BLaER1 treated with 17β-estradiol and CSF1 and Interleukin-3, amounts not matched to agents 10 nM and 100 nM (cell line): ENCODE data around the gene SGCE.

ENCODE experiments used
- H3K27ac ChIP-seq, 11 experiments: shearing (Covaris generic); formaldehyde crosslinking; 2 replicates each; pipeline ENCODE4 v1.8.1; 2022
- H3K27me3 ChIP-seq, 11 experiments: shearing (Covaris generic); formaldehyde crosslinking; 2 replicates each; pipeline ENCODE4 v1.8.1; 2022
- H3K36me3 ChIP-seq, 11 experiments: shearing (Covaris generic); formaldehyde crosslinking; 2 replicates each; pipeline ENCODE4 v1.8.1; 2022
- H3K4me1 ChIP-seq, 10 experiments: shearing (Covaris generic); formaldehyde crosslinking; 2 replicates each; pipeline ENCODE4 v1.8.1; 2022
- H3K4me2 ChIP-seq, 11 experiments: shearing (Covaris generic); formaldehyde crosslinking; 2 replicates each; pipeline ENCODE4 v1.8.1; 2022
- H3K4me3 ChIP-seq, 10 experiments: shearing (Covaris generic); formaldehyde crosslinking; 2 replicates each; pipeline ENCODE4 v1.8.1; 2022
- H3K9ac ChIP-seq, 11 experiments: shearing (Covaris generic); formaldehyde crosslinking; 2 replicates each; pipeline ENCODE4 v1.8.1; 2022
- H3K9me3 ChIP-seq, 11 experiments: shearing (Covaris generic); formaldehyde crosslinking; replicated peaks in 1 of 11; 2 replicates each; pipeline ENCODE4 v1.8.1; 2022
- H4K20me1 ChIP-seq, 11 experiments: shearing (Covaris generic); formaldehyde crosslinking; 2 replicates each; pipeline ENCODE4 v1.8.1; 2022
- Cebpa-rat ChIP-seq, 11 experiments: shearing (Covaris generic); IDR thresholded peaks; 2 replicates each; pipeline ENCODE4 v1.8.1; 2022

The SGCE gene

DNA sequence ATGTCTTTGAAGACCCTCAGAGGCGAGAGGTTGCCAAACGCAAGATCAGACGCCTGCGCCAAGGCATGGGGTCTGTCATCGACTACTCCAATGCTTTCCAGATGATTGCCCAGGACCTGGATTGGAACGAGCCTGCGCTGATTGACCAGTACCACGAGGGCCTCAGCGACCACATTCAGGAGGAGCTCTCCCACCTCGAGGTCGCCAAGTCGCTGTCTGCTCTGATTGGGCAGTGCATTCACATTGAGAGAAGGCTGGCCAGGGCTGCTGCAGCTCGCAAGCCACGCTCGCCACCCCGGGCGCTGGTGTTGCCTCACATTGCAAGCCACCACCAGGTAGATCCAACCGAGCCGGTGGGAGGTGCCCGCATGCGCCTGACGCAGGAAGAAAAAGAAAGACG, 8.1 kb upstream of the SGCE start:
- Histone ChIP-seq H3K9ac (no peak overlapping the region), H3K36me3 (peaks cover 0 to 13% (median 0%) of the 10 kb centered on the region in 11 experiments; a peak in 2 of 22 replicates), H3K9me3 (peaks cover 18 to 30% (median 25%) of the 10 kb centered on the region in 11 experiments; a peak in 21 of 22 replicates), H3K4me1 (peaks cover 0 to 17% (median 10%) of the 10 kb centered on the region in 10 experiments; a peak in 10 of 20 replicates), H3K27me3 (no peaks in the 10 kb centered on the region), H3K4me2 (no peak overlapping the region), H3K27ac (no peak overlapping the region), H3K4me3 (no peak overlapping the region), H4K20me1 (no peaks in the 10 kb centered on the region)
- no peak for TF ChIP-seq Cebpa-rat (IDR thresholded peaks at IDR 0.05)

DNA sequence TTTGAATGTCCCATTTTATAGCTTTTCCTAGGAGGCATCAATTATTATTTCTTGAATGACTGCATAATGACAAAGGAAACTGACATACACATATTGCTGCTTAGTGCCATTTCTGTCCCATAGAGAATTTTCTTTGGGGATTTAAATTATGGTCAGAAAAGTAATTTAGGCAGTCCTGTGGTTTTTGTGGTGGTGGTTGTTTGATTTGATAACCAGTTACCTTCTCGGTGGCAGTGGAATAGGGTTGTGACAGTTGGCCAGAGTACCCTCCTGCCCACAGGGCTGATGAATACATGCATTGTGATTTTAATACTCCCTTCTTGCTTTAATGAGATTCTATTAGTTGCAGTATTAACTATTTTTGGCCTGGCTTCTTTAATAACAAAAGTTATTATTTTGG, 6.6 kb upstream of the SGCE start:
- H3K36me3 ChIP-seq: peaks cover 0 to 13% (median 0%) of the 10 kb centered on the region in 11 experiments; a peak in 2 of 22 replicates
- H3K27ac ChIP-seq: no peak overlapping the region
- peaks cover 0 to 17% (median 10%) of the 10 kb centered on the region in 10 experiments; a peak in 10 of 20 replicates for H3K4me1 ChIP-seq
- no peaks in the 10 kb centered on the region for H4K20me1 ChIP-seq
- H3K27me3 ChIP-seq: no peaks in the 10 kb centered on the region
- peaks cover 18 to 37% (median 28%) of the 10 kb centered on the region in 11 experiments; a peak in 21 of 22 replicates for H3K9me3 ChIP-seq
- no peak for TF ChIP-seq Cebpa-rat (IDR thresholded peaks at IDR 0.05)
- H3K9ac ChIP-seq: no peak overlapping the region
- no peak overlapping the region for H3K4me3 ChIP-seq
- H3K4me2 ChIP-seq: peak overlapping the region in 6 of 11 experiments; percentile 12 to 38 (median 22); a peak in 7 of 22 replicates

DNA sequence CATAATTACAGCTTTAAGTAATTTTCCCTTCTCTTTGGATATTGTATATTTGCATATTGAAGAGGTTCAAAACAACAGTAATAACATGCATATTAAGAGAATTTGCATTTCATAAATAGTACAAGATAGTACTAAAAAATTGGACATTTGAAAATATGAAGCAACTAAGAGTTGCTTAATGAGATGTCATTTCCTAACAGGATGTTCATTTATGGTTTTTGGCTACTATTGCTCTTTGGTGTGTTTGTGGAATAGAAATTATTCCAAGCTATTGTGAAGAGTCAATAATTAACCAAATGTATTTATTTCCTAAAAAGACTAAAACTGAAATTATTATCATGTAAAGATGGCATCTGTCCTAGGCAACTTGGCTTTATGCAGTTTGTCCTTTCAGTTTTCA, 4.1 kb upstream of the SGCE start:
- peaks cover 0 to 17% (median 11%) of the 10 kb centered on the region in 10 experiments; a peak in 12 of 20 replicates for H3K4me1 ChIP-seq
- H3K4me2 ChIP-seq: peak overlapping the region in 3 of 11 experiments; percentile 0 to 16 (median 13); a peak in 2 of 22 replicates
- H3K4me3 ChIP-seq: no peak overlapping the region
- no peak overlapping the region for H3K9ac ChIP-seq
- no peak for TF ChIP-seq Cebpa-rat (IDR thresholded peaks at IDR 0.05)
- peaks cover 0 to 14% (median 6%) of the 10 kb centered on the region in 11 experiments; a peak in 14 of 22 replicates for H3K27me3 ChIP-seq
- peaks cover 14 to 41% (median 36%) of the 10 kb centered on the region in 11 experiments; a peak in 21 of 22 replicates for H3K9me3 ChIP-seq
- no peak overlapping the region for H3K27ac ChIP-seq
- H3K36me3 ChIP-seq: peaks cover 0 to 11% (median 0%) of the 10 kb centered on the region in 11 experiments; a peak in 2 of 22 replicates
- no peaks in the 10 kb centered on the region for H4K20me1 ChIP-seq

DNA sequence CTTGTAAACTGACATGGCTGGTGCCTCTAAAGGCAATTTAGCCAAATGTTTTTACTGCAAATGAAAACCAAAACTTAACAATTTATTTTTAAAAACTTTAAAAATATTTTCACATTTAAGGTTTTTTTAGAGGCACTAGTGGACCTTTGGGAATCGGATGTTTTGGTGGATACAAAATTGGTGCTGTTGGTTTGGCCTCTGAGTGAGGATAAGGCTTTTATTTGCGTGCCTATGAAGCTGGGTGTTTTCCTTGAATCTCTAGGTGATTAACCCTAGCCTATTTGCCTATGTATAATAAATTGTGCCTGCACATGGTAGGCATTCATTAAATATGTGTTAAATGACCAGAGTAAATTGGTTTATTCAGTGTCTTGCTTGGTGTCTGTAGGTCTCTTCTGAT, 2.9 kb upstream of the SGCE start:
- Histone ChIP-seq H3K36me3 (no peaks in the 10 kb centered on the region; a peak in 1 of 22 replicates), H3K4me3 (peak overlapping the region in 3 of 10 experiments; percentile 34 to 66 (median 55); a peak in 4 of 20 replicates), H3K27me3 (peaks cover 7 to 25% (median 16%) of the 10 kb centered on the region in 11 experiments; a peak in 16 of 22 replicates), H3K4me2 (peak overlapping the region in 8 of 11 experiments; percentile 18 to 56 (median 40); a peak in 8 of 22 replicates), H3K4me1 (peaks cover 0 to 25% (median 16%) of the 10 kb centered on the region in 10 experiments; a peak in 12 of 20 replicates), H3K9me3 (peaks cover 3 to 29% (median 25%) of the 10 kb centered on the region in 11 experiments; a peak in 20 of 22 replicates), H3K9ac (no peak overlapping the region), H4K20me1 (no peaks in the 10 kb centered on the region), H3K27ac (no peak overlapping the region)
- no peak for TF ChIP-seq Cebpa-rat (IDR thresholded peaks at IDR 0.05)

DNA sequence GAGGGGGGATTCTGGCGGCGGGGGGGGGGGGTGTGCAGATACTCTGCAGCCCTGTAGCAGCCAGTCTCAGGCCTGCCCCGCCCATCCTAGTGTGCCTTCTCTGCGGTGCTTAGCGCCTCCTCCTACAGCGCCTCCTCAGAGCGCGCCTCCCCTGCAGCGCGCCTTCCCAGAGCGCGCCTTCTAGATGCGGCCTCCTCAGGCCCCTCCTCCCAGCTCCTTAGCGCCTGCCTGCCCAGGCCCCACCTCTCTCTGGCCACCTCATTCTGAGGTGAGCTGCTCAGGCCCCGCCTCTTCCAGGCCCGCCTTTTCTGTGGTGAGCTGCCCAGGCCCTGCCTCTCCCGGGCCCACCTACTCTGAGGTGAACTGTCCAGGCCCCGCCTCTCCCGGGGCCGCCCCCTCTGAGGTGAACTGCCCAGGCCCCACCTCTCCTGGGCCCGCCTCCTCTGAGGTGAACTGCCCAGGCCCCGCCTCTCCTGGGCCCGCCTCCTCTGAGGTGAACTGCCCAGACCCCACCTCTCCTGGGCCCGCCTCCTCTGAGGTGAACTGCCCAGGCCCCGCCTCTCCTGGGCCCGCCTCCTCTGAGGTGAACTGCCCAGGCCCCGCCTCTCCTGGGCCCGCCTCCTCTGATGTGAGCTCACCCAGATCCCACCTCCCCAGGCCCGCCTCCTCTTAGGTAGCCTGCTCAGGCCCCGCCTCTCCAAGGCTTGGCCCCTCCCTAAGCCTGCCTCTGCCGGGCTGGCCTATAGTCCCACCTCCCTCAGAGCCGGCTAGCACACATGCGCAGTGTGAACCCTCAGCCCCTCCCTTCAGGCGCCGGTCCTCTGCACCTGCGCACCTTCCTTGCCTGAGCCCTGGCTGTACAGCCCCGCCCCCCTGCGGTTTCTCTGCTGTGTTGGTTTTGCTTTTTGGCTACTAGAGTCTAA, 2.1 kb upstream of the SGCE start:
- H3K4me3 ChIP-seq: peak overlapping the region in 8 of 10 experiments; percentile 36 to 67 (median 62); a peak in 14 of 20 replicates
- no peak for TF ChIP-seq Cebpa-rat (IDR thresholded peaks at IDR 0.05)
- H3K4me2 ChIP-seq: peak overlapping the region in 8 of 11 experiments; percentile 18 to 75 (median 40); a peak in 9 of 22 replicates
- no peak overlapping the region; a peak in 1 of 22 replicates for H3K9ac ChIP-seq
- peaks cover 0 to 25% (median 16%) of the 10 kb centered on the region in 10 experiments; a peak in 12 of 20 replicates for H3K4me1 ChIP-seq
- H3K36me3 ChIP-seq: no peaks in the 10 kb centered on the region
- peaks cover 0 to 25% (median 20%) of the 10 kb centered on the region in 11 experiments; a peak in 15 of 22 replicates for H3K9me3 ChIP-seq
- H3K27ac ChIP-seq: no peak overlapping the region
- no peaks in the 10 kb centered on the region for H4K20me1 ChIP-seq
- peaks cover 7 to 25% (median 16%) of the 10 kb centered on the region in 11 experiments; a peak in 16 of 22 replicates for H3K27me3 ChIP-seq

DNA sequence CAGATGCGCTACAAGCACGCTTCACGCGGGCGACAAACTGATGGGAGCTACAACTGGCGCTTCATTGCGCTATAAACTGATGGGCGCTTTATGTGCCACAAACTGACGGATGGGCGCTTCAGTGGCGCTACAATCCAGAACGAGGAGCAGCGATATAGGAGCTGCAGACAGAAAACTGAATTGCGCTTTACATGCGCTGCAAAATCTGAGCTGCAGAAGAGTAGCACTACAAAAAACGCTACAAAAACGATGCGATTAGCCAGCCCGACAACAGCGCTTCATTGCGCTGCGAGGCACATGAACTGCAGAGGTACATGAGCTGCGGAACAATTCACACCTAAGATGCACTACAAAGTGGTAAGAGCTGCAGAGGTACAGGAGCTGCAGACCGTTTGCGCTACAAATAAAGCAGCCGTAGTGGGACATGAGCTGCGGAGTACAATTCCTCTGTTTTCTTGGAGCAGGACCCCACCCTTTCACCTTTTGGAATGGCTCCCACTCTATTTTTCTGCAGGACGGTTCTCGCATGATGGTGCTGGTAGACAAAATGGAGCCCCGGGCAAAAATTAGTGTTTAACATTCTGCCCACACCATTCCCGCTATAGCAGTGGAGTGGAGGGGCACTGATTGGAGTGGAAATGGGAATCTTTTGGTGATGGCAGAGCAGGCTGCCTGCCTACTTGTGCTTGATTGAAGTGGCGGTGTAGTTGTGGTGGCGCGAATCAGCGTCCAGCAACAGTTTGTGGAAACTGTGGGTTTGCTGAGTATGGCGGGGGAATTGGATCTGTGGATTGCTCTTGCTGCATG, 1.2 kb upstream of the SGCE start:
- Histone ChIP-seq H3K4me3 (peak overlapping the region; percentile 53 to 75 (median 66)), H3K27me3 (peaks cover 7 to 25% (median 16%) of the 10 kb centered on the region in 11 experiments; a peak in 16 of 22 replicates), H3K9me3 (peaks cover 0 to 25% (median 20%) of the 10 kb centered on the region in 11 experiments; a peak in 15 of 22 replicates), H3K36me3 (no peaks in the 10 kb centered on the region), H3K9ac (peak overlapping the region in 8 of 11 experiments; percentile 43 to 64 (median 54); a peak in 13 of 22 replicates), H4K20me1 (no peaks in the 10 kb centered on the region), H3K4me2 (peak overlapping the region; percentile 75 to 94 (median 87)), H3K27ac (peak overlapping the region in 2 of 11 experiments; percentile 4 to 43; a peak in 6 of 22 replicates), H3K4me1 (peaks cover 0 to 16% (median 10%) of the 10 kb centered on the region in 10 experiments; a peak in 12 of 20 replicates)
- no peak for TF ChIP-seq Cebpa-rat (IDR thresholded peaks at IDR 0.05)

DNA sequence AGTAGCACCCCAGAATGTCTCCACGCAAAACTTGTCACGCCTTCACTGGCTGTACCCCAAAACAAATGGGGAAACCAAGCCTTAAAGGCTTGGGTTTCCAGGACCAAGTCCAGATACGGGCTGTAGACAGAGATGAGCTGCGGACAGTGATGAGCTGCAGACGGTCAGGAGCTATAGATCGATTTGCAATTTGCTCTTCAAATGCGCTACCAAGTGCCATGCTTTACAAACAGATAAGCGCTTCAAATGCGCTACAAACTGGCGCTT, 658 bp upstream of the SGCE start:
- Histone ChIP-seq H3K36me3 (no peaks in the 10 kb centered on the region), H3K27ac (peak overlapping the region in 2 of 11 experiments; percentile 43 to 52; a peak in 3 of 22 replicates), H4K20me1 (no peaks in the 10 kb centered on the region), H3K4me1 (peaks cover 0 to 15% (median 9%) of the 10 kb centered on the region in 10 experiments; a peak in 8 of 20 replicates), H3K27me3 (peaks cover 7 to 25% (median 16%) of the 10 kb centered on the region in 11 experiments; a peak in 16 of 22 replicates), H3K4me3 (peak overlapping the region; percentile 53 to 75 (median 66)), H3K9me3 (peaks cover 0 to 25% (median 20%) of the 10 kb centered on the region in 11 experiments; a peak in 15 of 22 replicates), H3K4me2 (peak overlapping the region; percentile 75 to 94 (median 87)), H3K9ac (peak overlapping the region in 7 of 11 experiments; percentile 43 to 64 (median 54); a peak in 12 of 22 replicates)
- no peak for TF ChIP-seq Cebpa-rat (IDR thresholded peaks at IDR 0.05)
